HepG2 (cell line): Measurements from ENCODE around the gene AP3D1. TPM values are rescaled to one million over a fixed set of nuclear protein-coding genes. Genes with fewer than 3 reads are reported as not detected.

Experiments
- ATM ChIP-seq: fragments of 450-650 bp; IDR thresholded peaks from 2 replicates; pipeline ENCODE4 v1.7.1; 2017; ENCODE audit warnings: mild to moderate bottlenecking, borderline replicate concordance
- CSRNP2 ChIP-seq: sonication (generic); formaldehyde crosslinking; conservative IDR thresholded peaks from 2 replicates; pipeline ENCODE4 v1.8.0; 2022; ENCODE audit warnings: low read depth, missing genetic modification reagents
- FOXK1 ChIP-seq: sonication (generic); formaldehyde crosslinking; IDR thresholded peaks from 2 replicates; pipeline ENCODE4 v1.4.0; 2020; ENCODE audit warnings: low read depth, missing genetic modification reagents, borderline replicate concordance
- HDAC6 ChIP-seq: fragments of 200-600 bp; sonication (generic); IDR thresholded peaks from 2 replicates; pipeline ENCODE4 v1.7.0; 2017; ENCODE audit warnings: mild to moderate bottlenecking, antibody characterized with exemption, low read length, low read depth
- HHEX ChIP-seq: IDR thresholded peaks from 2 replicates; pipeline ENCODE4 v1.6.1; 2016; ENCODE audit warnings: control low read depth
- HOXA7 ChIP-seq: sonication (generic); formaldehyde crosslinking; IDR thresholded peaks from 2 replicates; pipeline ENCODE4 v1.8.1; 2022; ENCODE audit warnings: mild to moderate bottlenecking, missing genetic modification reagents, moderate library complexity
- PCBP1 ChIP-seq: fragments of 200-400 bp; formaldehyde crosslinking; IDR thresholded peaks from 2 replicates; pipeline ENCODE4 v1.6.1; 2017; ENCODE audit warnings: mild to moderate bottlenecking, low read depth, low read length, borderline replicate concordance
- RARG ChIP-seq: sonication (generic); formaldehyde crosslinking; IDR thresholded peaks from 2 replicates; pipeline ENCODE4 v1.4.0; 2020; ENCODE audit warnings: low read depth, mild to moderate bottlenecking, missing genetic modification reagents
- RCOR2 ChIP-seq: IDR thresholded peaks from 2 replicates; pipeline ENCODE4 v1.6.1; 2016; ENCODE audit warnings: missing biosample characterization, missing genetic modification reagents
- SIX4 ChIP-seq: sonication (generic); formaldehyde crosslinking; IDR thresholded peaks from 2 replicates; pipeline ENCODE4 v1.4.0; 2020; ENCODE audit warnings: missing genetic modification reagents
- ZFYVE20 ChIP-seq: sonication (generic); formaldehyde crosslinking; IDR thresholded peaks from 2 replicates; pipeline ENCODE4 v1.8.0; 2023; ENCODE audit warnings: low read depth, mild to moderate bottlenecking, moderate library complexity, missing genetic modification reagents, borderline replicate concordance
- ZKSCAN5 ChIP-seq: sonication (generic); formaldehyde crosslinking; IDR thresholded peaks from 2 replicates; pipeline ENCODE4 v1.5.1; 2020; ENCODE audit warnings: mild to moderate bottlenecking, missing genetic modification reagents
- ZNF17 ChIP-seq: sonication (generic); formaldehyde crosslinking; IDR thresholded peaks from 2 replicates; pipeline ENCODE4 v1.5.0; 2020; ENCODE audit warnings: mild to moderate bottlenecking, missing genetic modification reagents
- ZNF232 ChIP-seq: sonication (generic); formaldehyde crosslinking; IDR thresholded peaks from 2 replicates; pipeline ENCODE4 v1.4.0; 2020; ENCODE audit warnings: missing genetic modification reagents, borderline replicate concordance
- ZNF24 ChIP-seq: fragments of 450-650 bp; IDR thresholded peaks from 2 replicates; pipeline ENCODE4 v1.6.1; 2017; ENCODE audit warnings: antibody characterized with exemption, mild to moderate bottlenecking
- ZNF263 ChIP-seq: sonication (generic); formaldehyde crosslinking; IDR thresholded peaks from 2 replicates; pipeline ENCODE4 v1.4.0; 2020; ENCODE audit warnings: missing genetic modification reagents
- ZNF431 ChIP-seq: sonication (generic); formaldehyde crosslinking; IDR thresholded peaks from 2 replicates; pipeline ENCODE4 v1.9.0; 2022; ENCODE audit warnings: missing genetic modification reagents, low read depth, mild to moderate bottlenecking, borderline replicate concordance
- ZNF549 ChIP-seq: sonication (generic); formaldehyde crosslinking; IDR thresholded peaks from 2 replicates; pipeline ENCODE4 v1.5.0; 2020; ENCODE audit warnings: missing genetic modification reagents
- ZNF772 ChIP-seq: sonication (generic); formaldehyde crosslinking; IDR thresholded peaks from 2 replicates; pipeline ENCODE4 v1.5.0; 2020; ENCODE audit warnings: mild to moderate bottlenecking, missing genetic modification reagents
- ZNF775 ChIP-seq: sonication (generic); formaldehyde crosslinking; IDR thresholded peaks from 2 replicates; pipeline ENCODE4 v1.4.0; 2020; ENCODE audit warnings: missing genetic modification reagents, mild to moderate bottlenecking, moderate library complexity, borderline replicate concordance
- ZNF788 ChIP-seq: sonication (generic); formaldehyde crosslinking; IDR thresholded peaks from 2 replicates; pipeline ENCODE4 v1.5.0; 2020; ENCODE audit warnings: mild to moderate bottlenecking, missing genetic modification reagents, borderline replicate concordance
- ZNF839 ChIP-seq: sonication (generic); formaldehyde crosslinking; IDR thresholded peaks from 2 replicates; pipeline ENCODE4 v1.4.0; 2020; ENCODE audit warnings: missing genetic modification reagents, mild to moderate bottlenecking, borderline replicate concordance
- ZSCAN12 ChIP-seq: sonication (generic); formaldehyde crosslinking; IDR thresholded peaks from 2 replicates; pipeline ENCODE4 v1.9.0; 2021; ENCODE audit warnings: mild to moderate bottlenecking, missing genetic modification reagents
- polyA plus RNA-seq, 8 experiments: library from polyadenylated mRNA; depleted of rRNA in 3 of 8; stranded (reverse) in 7 of 8; unstranded in 1 of 8; fragments of >200 nt; fragmentation: Illumina TruSeq in 4 of 8; extraction: Trizol in 4 of 8; gene quantifications; 2 replicates each; pipeline versions ENCODE4 v1.2.1 to v1.2.3, GENCODE V29; 2011 to 2016; ENCODE audit warnings: low read depth in 4 of 8, missing spikeins in 1 of 8, mixed read lengths in 1 of 8; ENCODE audit not compliant: insufficient read depth in 1 of 8
- total RNA-seq, 5 experiments: library from RNA; depleted of rRNA; stranded (reverse); fragments of >200 nt; fragmentation: Illumina TruSeq; extraction: Trizol; gene quantifications; 2 replicates each; pipeline ENCODE4 v1.2.3, GENCODE V29; 2016; ENCODE audit warnings: low read depth in 1 of 5
- TF ChIP-seq, protein P1 (sequence below): sonication (generic); formaldehyde crosslinking; IDR thresholded peaks from 2 replicates; pipeline ENCODE4 v1.5.0; 2020; ENCODE audit warnings: mild to moderate bottlenecking, missing genetic modification reagents, borderline replicate concordance
- TF ChIP-seq, protein P2 (sequence below): sonication (generic); formaldehyde crosslinking; IDR thresholded peaks from 2 replicates; pipeline ENCODE4 v1.4.0; 2020; ENCODE audit warnings: missing genetic modification reagents

AP3D1 gene
- total and polyA plus RNA-seq, 2 of the 13 experiments (the other 11 are each of a cell fraction or from before 2014, with no cell fraction given): 68.0 to 82.6 TPM

GRCh38 chr19:2171349-2172145 is 20.2 kb upstream of the AP3D1 start (continued):
- TF ChIP-seq, protein P1, sequence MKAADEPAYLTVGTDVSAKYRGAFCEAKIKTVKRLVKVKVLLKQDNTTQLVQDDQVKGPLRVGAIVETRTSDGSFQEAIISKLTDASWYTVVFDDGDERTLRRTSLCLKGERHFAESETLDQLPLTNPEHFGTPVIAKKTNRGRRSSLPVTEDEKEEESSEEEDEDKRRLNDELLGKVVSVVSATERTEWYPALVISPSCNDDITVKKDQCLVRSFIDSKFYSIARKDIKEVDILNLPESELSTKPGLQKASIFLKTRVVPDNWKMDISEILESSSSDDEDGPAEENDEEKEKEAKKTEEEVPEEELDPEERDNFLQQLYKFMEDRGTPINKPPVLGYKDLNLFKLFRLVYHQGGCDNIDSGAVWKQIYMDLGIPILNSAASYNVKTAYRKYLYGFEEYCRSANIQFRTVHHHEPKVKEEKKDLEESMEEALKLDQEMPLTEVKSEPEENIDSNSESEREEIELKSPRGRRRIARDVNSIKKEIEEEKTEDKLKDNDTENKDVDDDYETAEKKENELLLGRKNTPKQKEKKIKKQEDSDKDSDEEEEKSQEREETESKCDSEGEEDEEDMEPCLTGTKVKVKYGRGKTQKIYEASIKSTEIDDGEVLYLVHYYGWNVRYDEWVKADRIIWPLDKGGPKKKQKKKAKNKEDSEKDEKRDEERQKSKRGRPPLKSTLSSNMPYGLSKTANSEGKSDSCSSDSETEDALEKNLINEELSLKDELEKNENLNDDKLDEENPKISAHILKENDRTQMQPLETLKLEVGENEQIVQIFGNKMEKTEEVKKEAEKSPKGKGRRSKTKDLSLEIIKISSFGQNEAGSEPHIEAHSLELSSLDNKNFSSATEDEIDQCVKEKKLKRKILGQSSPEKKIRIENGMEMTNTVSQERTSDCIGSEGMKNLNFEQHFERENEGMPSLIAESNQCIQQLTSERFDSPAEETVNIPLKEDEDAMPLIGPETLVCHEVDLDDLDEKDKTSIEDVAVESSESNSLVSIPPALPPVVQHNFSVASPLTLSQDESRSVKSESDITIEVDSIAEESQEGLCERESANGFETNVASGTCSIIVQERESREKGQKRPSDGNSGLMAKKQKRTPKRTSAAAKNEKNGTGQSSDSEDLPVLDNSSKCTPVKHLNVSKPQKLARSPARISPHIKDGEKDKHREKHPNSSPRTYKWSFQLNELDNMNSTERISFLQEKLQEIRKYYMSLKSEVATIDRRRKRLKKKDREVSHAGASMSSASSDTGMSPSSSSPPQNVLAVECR (CRISPR knock-in tag): peak; percentile 79; the same call in 1 of the 2 replicates
- peak; percentile 71; the same call in 1 of the 2 replicates for TF ChIP-seq ZNF232 (CRISPR knock-in tag)
- no peak for TF ChIP-seq ZNF431
- TF ChIP-seq ZFYVE20 (CRISPR knock-in tag): no peak
- no peak for TF ChIP-seq ZNF24
- no peak for TF ChIP-seq ZSCAN12
- no peak for TF ChIP-seq CSRNP2 (CRISPR knock-in tag)
- TF ChIP-seq ZNF17 (CRISPR knock-in tag): no peak
- TF ChIP-seq ZNF549 (CRISPR knock-in tag): no peak
- no peak; the same call in 1 of the 2 replicates for TF ChIP-seq ZNF263 (CRISPR knock-in tag)
- no peak for TF ChIP-seq HHEX (CRISPR knock-in tag)
- TF ChIP-seq PCBP1: no peak
- peak; percentile 62; the same call in 1 of the 2 replicates for TF ChIP-seq ZNF788 (CRISPR knock-in tag)
- no peak for TF ChIP-seq ZNF775 (CRISPR knock-in tag)
- no peak for TF ChIP-seq HDAC6
- no peak for TF ChIP-seq ZKSCAN5 (CRISPR knock-in tag)
- no peak for TF ChIP-seq HOXA7 (CRISPR knock-in tag)
- TF ChIP-seq, protein P2, sequence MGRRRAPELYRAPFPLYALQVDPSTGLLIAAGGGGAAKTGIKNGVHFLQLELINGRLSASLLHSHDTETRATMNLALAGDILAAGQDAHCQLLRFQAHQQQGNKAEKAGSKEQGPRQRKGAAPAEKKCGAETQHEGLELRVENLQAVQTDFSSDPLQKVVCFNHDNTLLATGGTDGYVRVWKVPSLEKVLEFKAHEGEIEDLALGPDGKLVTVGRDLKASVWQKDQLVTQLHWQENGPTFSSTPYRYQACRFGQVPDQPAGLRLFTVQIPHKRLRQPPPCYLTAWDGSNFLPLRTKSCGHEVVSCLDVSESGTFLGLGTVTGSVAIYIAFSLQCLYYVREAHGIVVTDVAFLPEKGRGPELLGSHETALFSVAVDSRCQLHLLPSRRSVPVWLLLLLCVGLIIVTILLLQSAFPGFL (CRISPR knock-in tag): no peak
- no peak for TF ChIP-seq FOXK1 (CRISPR knock-in tag)
- no peak for TF ChIP-seq RARG (CRISPR knock-in tag)
- TF ChIP-seq RCOR2 (CRISPR knock-in tag): no peak
- TF ChIP-seq ATM: no peak
- no peak for TF ChIP-seq ZNF772
- TF ChIP-seq ZNF839 (CRISPR knock-in tag): no peak
- no peak for TF ChIP-seq SIX4 (CRISPR knock-in tag)
